DOHH2 (cell line): ENCODE results near the gene CACNA1I.

Experiments used
- CTCF ChIP-seq: fragments of 200-600 bp; sonication (generic); IDR thresholded peaks from one replicate; pipeline ENCODE4 v1.5.1; 2014; ENCODE audit warnings: antibody characterized with exemption, mild to moderate bottlenecking, low read depth, low read length; ENCODE audit not compliant: poor library complexity, severe bottlenecking
- EZH2phosphoT487 ChIP-seq: fragments of 200-600 bp; sonication (generic); IDR thresholded peaks from 2 replicates; pipeline ENCODE4 v1.6.1; 2017; ENCODE audit warnings: borderline replicate concordance, mild to moderate bottlenecking, antibody characterized with exemption, low read length, moderate library complexity, mixed read lengths

- TF ChIP-seq CTCF, result no peak
- no peak for TF ChIP-seq EZH2phosphoT487
These were observed 71.2 kb downstream of the CACNA1I start for GRCh38 chr22:39641660-39642310.
